Breast epithelium (tissue), 4 donors: Measurements from ENCODE around the gene MAP1A. TPM values are rescaled to one million over a fixed set of nuclear protein-coding genes. Genes with fewer than 3 reads are reported as not detected.

ENCODE experiments used
- DNase-seq, 2 donors: peaks; one replicate each; pipeline ENCODE4 v3.0.0-alpha.2; 2019; ENCODE audit warnings: low spot score in 2 of 2
- H3K27ac ChIP-seq, 2 donors: fragments of 200-600 bp; sonication (generic) in 1 of 2; one replicate each; pipeline ENCODE4 v1.5.1; 2016 to 2019; ENCODE audit warnings: mild to moderate bottlenecking in 1 of 2
- H3K27me3 ChIP-seq, 2 donors: fragments of 200-600 bp; sonication (generic) in 1 of 2; one replicate each; pipeline versions ENCODE4 v1.5.1 to v1.6.0; 2017 to 2019; ENCODE audit warnings: control low read depth in 1 of 2, mild to moderate bottlenecking in 1 of 2
- H3K36me3 ChIP-seq: fragments of 200-600 bp; one replicate; pipeline ENCODE4 v1.5.1; 2019
- H3K4me1 ChIP-seq, 2 donors: fragments of 200-600 bp; sonication (generic); one replicate each; pipeline ENCODE4 v1.5.1; 2016 to 2019; ENCODE audit warnings: control low read depth in 1 of 2
- H3K4me3 ChIP-seq, 3 donors: fragments of 200-600 bp; sonication (generic); 1 replicate in 2 of 3; 2 replicates in 1 of 3; pipeline ENCODE4 v1.5.1; 2016 to 2019; ENCODE audit warnings: mild to moderate bottlenecking in 3 of 3, moderate library complexity in 2 of 3
- H3K9me3 ChIP-seq, 2 donors: fragments of 200-600 bp; sonication (generic) in 1 of 2; one replicate each; pipeline ENCODE4 v1.5.1; 2016 to 2019; ENCODE audit warnings: control low read depth in 1 of 2
- CTCF ChIP-seq, 3 donors: fragments of 450-650 bp; IDR thresholded peaks; one replicate each; pipeline ENCODE4 v1.5.1; 2016 to 2017; ENCODE audit warnings: antibody characterized with exemption in 3 of 3, mild to moderate bottlenecking in 3 of 3, moderate library complexity in 3 of 3
- POLR2A ChIP-seq: fragments of 450-650 bp; IDR thresholded peaks from one replicate; pipeline ENCODE4 v1.6.1; 2016; ENCODE audit warnings: antibody characterized with exemption, mild to moderate bottlenecking, moderate library complexity
- POLR2AphosphoS5 ChIP-seq, 3 donors: sonication (generic); formaldehyde crosslinking; IDR thresholded peaks; one replicate each; pipeline ENCODE4 v1.6.1; 2017; ENCODE audit warnings: antibody characterized with exemption in 3 of 3
- intact Hi-C: fragments of 100-400 bp; cut with DNase I; formaldehyde crosslinking; loops from one replicate; pipeline ENCODE4 v1.15.1; 2023; ENCODE audit warnings: low total_unique reads
- total RNA-seq, 3 donors: library from RNA; depleted of rRNA; stranded (reverse); fragments of >200 nt; gene quantifications; one replicate each; pipeline ENCODE4 v1.1.0, GENCODE V29; 2016

MAP1A gene
- total RNA-seq, 3 donors from 2014 or later: 2.8 to 12.8 (median 8.8) TPM

GRCh38 chr15:43492266-43492665 is 25.1 kb upstream of the MAP1A start:
- intact Hi-C loops: no loop called here
- Histone ChIP-seq H3K4me1 (peaks cover 0 to 10% of the 10 kb centered on the region in 2 donors), H3K9me3 (no peaks in the 10 kb centered on the region), H3K27me3 (no peaks in the 10 kb centered on the region), H3K4me3 (peak overlapping the region; percentile 81 to 90 (median 82)), H3K36me3 (no peaks in the 10 kb centered on the region), H3K27ac (peak overlapping the region; percentile 91 to 94)
- no peak for TF ChIP-seq POLR2A
- no peak for TF ChIP-seq POLR2AphosphoS5 (IDR thresholded peaks at IDR 0.05)
- TF ChIP-seq CTCF (IDR thresholded peaks at IDR 0.05): no peak
- no peak for DNase-seq

- no peaks in the 10 kb centered on the region for H3K27me3 ChIP-seq
- H3K36me3 ChIP-seq: no peaks in the 10 kb centered on the region
- peak; percentile 95 to 96 for DNase-seq
- H3K9me3 ChIP-seq: no peaks in the 10 kb centered on the region
- peak within 1 kb of the TSS; percentile 81 to 90 (median 82) for H3K4me3 ChIP-seq
- intact Hi-C loops: no loop called here
- TF ChIP-seq POLR2AphosphoS5 (IDR thresholded peaks at IDR 0.05) (peak in 2 of 3 donors; percentile 70 to 88), CTCF (IDR thresholded peaks at IDR 0.05) (no peak)
- peak within 1 kb of the TSS; percentile 91 to 94 for H3K27ac ChIP-seq
- H3K4me1 ChIP-seq: peaks cover 0 to 10% of the 10 kb centered on the region in 2 donors
These were observed 24.5 kb upstream of the MAP1A start, which contains the start of gene TP53BP1 for GRCh38 chr15:43492673-43493601. TP53BP1 (minus strand) TSS chr15:43493156; CDS start chr15:43493043, 113 bp downstream.

GRCh38 chr15:43493703-43494472 is 23.5 kb upstream of the MAP1A start:
- intact Hi-C loops: no loop called here
- H3K4me1 ChIP-seq: peaks cover 0 to 10% of the 10 kb centered on the region in 2 donors
- peak overlapping the region; percentile 91 to 94 for H3K27ac ChIP-seq
- no peak for TF ChIP-seq POLR2AphosphoS5 (IDR thresholded peaks at IDR 0.05)
- TF ChIP-seq POLR2A: no peak
- TF ChIP-seq CTCF (IDR thresholded peaks at IDR 0.05): no peak
- H3K36me3 ChIP-seq: no peaks in the 10 kb centered on the region
- no peaks in the 10 kb centered on the region for H3K9me3 ChIP-seq
- no peak for DNase-seq
- peak overlapping the region; percentile 81 to 90 (median 82) for H3K4me3 ChIP-seq
- H3K27me3 ChIP-seq: no peaks in the 10 kb centered on the region

GRCh38 chr15:43498990-43499389 is 18.4 kb upstream of the MAP1A start:
- Histone ChIP-seq H3K27ac (no peak overlapping the region), H3K27me3 (no peaks in the 10 kb centered on the region), H3K36me3 (no peaks in the 10 kb centered on the region), H3K4me3 (no peak overlapping the region), H3K4me1 (no peaks in the 10 kb centered on the region), H3K9me3 (no peaks in the 10 kb centered on the region)
- TF ChIP-seq CTCF (IDR thresholded peaks at IDR 0.05): no peak
- TF ChIP-seq POLR2AphosphoS5 (IDR thresholded peaks at IDR 0.05): no peak
- TF ChIP-seq POLR2A: no peak
- DNase-seq: no peak
- intact Hi-C loops: no loop called here
